Right atrium auricular region (tissue), 2 donors: Measurements from ENCODE around the gene TRIM62. TPM values are rescaled to one million over a fixed set of nuclear protein-coding genes. Genes with fewer than 3 reads are reported as not detected.
A peak's percentile ranks its signal among the peaks of the same experiment; 100 is the strongest.

Source experiments
- DNase-seq: peaks from one replicate; pipeline ENCODE4 v3.0.0-alpha.2; 2019; ENCODE audit warnings: low spot score
- H3K27ac ChIP-seq, 2 donors: fragments of 200-600 bp; sonication (generic); 1 replicate in 1 of 2; 2 replicates in 1 of 2; pipeline ENCODE4 v1.5.1; 2016 to 2019
- H3K27me3 ChIP-seq, 2 donors: fragments of 200-600 bp; sonication (generic); one replicate each; pipeline versions ENCODE4 v1.5.1 to v1.6.0; 2017 to 2019
- H3K36me3 ChIP-seq: fragments of 200-600 bp; sonication (generic); one replicate; pipeline ENCODE4 v1.5.1; 2016
- H3K4me1 ChIP-seq, 2 donors: fragments of 200-600 bp; sonication (generic); one replicate each; pipeline versions ENCODE4 v1.5.1 to v1.6.0; 2017 to 2019
- H3K4me3 ChIP-seq, 2 donors: fragments of 200-600 bp; sonication (generic); 1 replicate in 1 of 2; 2 replicates in 1 of 2; pipeline ENCODE4 v1.5.1; 2017 to 2019; ENCODE audit warnings: mild to moderate bottlenecking in 1 of 2, moderate library complexity in 1 of 2
- H3K9me3 ChIP-seq, 2 donors: fragments of 200-600 bp; sonication (generic); one replicate each; pipeline ENCODE4 v1.5.1; 2019
- total RNA-seq, 2 donors: library from RNA; depleted of rRNA; stranded (reverse); fragments of >200 nt; gene quantifications; one replicate each; pipeline ENCODE4 v1.1.0, GENCODE V29; 2016
- TF ChIP-seq, protein P1 (sequence below), 2 donors: fragments of 200-600 bp; sonication (generic); IDR thresholded peaks; one replicate each; pipeline ENCODE4 v1.5.1; 2019; ENCODE audit warnings: antibody characterized with exemption in 2 of 2

The TRIM62 gene
- total RNA-seq, 2 donors from 2014 or later, result 2.4 to 6.8 TPM

DNA sequence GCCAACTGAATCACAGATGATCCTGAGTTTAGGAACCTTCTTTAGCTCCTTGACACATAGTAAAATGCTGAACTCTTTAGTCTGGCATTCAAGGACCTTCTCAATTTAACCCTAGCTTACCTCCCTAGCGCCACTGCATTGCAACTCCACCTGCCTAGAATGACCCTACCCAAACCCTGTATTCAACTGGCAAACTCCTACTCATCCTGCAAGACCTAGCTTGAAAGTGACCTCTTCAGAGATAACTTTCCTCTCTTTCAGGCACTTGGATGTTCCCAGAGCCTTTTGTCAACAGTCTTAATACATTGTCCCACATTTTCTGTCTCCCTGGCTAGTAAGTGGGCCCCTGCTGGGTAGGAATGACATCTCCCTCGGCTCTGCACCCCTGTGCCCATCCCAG lies 19.7 kb downstream of the TRIM62 start:
- Histone ChIP-seq H3K9me3 (no peaks in the 10 kb centered on the region), H3K4me1 (peaks cover 0 to 13% of the 10 kb centered on the region in 2 donors), H3K27ac (no peak overlapping the region), H3K27me3 (no peaks in the 10 kb centered on the region), H3K4me3 (no peak overlapping the region), H3K36me3 (peaks cover 11% of the 10 kb centered on the region)
- TF ChIP-seq, protein P1, sequence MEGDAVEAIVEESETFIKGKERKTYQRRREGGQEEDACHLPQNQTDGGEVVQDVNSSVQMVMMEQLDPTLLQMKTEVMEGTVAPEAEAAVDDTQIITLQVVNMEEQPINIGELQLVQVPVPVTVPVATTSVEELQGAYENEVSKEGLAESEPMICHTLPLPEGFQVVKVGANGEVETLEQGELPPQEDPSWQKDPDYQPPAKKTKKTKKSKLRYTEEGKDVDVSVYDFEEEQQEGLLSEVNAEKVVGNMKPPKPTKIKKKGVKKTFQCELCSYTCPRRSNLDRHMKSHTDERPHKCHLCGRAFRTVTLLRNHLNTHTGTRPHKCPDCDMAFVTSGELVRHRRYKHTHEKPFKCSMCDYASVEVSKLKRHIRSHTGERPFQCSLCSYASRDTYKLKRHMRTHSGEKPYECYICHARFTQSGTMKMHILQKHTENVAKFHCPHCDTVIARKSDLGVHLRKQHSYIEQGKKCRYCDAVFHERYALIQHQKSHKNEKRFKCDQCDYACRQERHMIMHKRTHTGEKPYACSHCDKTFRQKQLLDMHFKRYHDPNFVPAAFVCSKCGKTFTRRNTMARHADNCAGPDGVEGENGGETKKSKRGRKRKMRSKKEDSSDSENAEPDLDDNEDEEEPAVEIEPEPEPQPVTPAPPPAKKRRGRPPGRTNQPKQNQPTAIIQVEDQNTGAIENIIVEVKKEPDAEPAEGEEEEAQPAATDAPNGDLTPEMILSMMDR (IDR thresholded peaks at IDR 0.05), result no peak
- DNase-seq, result no peak

DNA sequence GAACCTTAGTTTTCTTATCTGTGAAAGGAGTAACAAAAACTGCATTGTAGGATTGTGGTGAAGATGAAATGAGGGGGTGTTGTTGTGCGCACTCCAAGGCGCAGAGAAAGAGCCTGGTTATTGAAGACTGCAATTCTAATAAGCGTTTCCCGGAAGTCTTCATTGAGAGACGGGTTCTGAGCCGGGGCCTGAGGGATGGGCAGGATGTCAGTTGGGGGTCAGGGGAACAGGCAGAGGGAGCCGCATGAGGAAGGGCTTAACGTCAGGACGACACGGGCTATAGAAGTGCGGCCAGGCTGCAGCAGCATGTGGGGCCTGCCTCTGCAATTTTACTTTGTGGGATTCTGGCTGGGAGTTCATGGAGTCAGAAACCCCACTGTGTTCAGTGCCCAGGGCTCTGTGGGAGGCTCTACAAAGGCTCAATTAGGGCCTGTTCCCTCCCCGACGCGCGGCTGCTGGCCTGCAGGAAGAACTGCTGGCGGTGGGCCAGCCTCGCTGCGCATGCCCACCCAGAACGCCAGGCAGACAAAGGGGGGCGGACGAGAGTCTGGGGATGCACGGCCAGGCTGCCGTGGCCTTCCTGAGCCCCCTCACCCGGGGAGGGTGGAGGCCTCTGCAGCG lies 20.7 kb downstream of the TRIM62 start:
- H3K4me1 ChIP-seq, result peaks cover 0 to 20% of the 10 kb centered on the region in 2 donors
- peaks cover 11% of the 10 kb centered on the region for H3K36me3 ChIP-seq
- H3K4me3 ChIP-seq, result no peak overlapping the region
- peak overlapping the region in 1 of 2 donors; percentile 22 for H3K27ac ChIP-seq
- TF ChIP-seq, protein P1 (IDR thresholded peaks at IDR 0.05), result no peak
- no peaks in the 10 kb centered on the region for H3K27me3 ChIP-seq
- no peak for DNase-seq
- H3K9me3 ChIP-seq, result no peaks in the 10 kb centered on the region

DNA sequence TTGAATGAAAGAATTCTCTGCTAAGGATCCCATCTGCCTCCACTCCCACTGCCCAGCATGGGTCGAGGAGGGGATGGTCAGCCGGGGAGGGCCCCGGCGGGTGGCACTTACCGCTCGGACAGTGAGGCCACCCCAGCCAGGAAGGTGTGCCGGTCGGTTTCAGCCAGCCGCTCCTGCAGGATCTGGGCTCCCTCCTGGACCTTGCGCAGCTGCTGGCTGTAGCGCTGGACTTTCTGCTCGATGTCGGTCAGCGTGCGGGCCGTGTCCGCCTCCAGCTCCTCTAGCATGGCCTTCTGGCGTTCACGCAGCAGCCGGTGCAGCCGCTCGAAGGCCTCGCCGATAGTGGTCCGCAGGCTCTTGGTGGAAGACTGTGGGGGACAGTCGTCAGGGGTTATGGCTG lies 22.3 kb downstream of the TRIM62 start:
- no peak for DNase-seq

DNA sequence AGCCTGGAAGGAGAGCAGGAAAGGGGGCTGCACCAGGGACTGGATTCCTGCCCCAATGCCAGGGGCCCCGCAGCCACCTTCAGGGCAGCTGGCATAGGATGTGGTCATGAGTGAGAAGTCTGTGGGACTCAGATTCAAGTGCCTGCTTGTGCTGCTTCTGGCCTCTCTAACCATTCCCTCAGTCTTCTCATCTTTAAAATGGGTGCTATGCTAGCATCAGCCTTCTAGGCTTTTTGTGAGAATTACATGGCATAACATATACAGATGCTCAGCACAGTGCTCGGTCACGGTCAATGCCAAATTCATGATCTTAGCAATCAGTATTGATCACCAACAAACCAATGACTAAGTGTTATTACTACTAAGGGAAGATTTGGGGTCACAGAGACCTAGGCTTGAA lies 23.5 kb downstream of the TRIM62 start:
- Histone ChIP-seq H3K27me3 (no peaks in the 10 kb centered on the region), H3K4me3 (no peak overlapping the region), H3K27ac (no peak overlapping the region), H3K9me3 (no peaks in the 10 kb centered on the region), H3K4me1 (peaks cover 0 to 38% of the 10 kb centered on the region in 2 donors), H3K36me3 (peaks cover 11% of the 10 kb centered on the region)
- TF ChIP-seq, protein P1 (IDR thresholded peaks at IDR 0.05), result no peak
- DNase-seq, result no peak

More for the DNA sequence above, 22.3 kb downstream of the TRIM62 start:
- H3K9me3 ChIP-seq, result no peaks in the 10 kb centered on the region
- TF ChIP-seq, protein P1 (IDR thresholded peaks at IDR 0.05), result no peak
- peaks cover 0 to 30% of the 10 kb centered on the region in 2 donors for H3K4me1 ChIP-seq
- H3K27me3 ChIP-seq, result no peaks in the 10 kb centered on the region
- H3K27ac ChIP-seq, result no peak overlapping the region
- no peak overlapping the region for H3K4me3 ChIP-seq
- peaks cover 11% of the 10 kb centered on the region for H3K36me3 ChIP-seq

DNA sequence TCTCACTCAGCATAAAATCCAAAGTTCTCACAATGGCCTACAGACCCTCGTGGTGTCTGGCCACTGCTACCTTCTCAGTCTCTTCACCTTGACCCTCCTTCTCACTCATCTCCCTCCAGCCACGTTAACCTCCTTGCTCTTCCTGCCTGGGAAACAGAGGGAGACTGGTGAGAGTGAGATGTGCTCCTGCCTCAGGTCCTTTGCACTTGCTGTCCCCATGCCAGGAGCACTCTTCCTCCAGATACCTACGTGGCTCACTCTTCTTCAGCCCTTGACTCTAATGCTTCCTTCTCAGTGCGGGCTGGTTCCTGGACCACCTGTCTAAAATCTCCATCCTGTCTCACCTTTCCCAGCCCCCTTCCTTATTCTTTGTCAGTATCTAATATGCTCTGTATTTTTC lies 24.7 kb downstream of the TRIM62 start:
- no peak overlapping the region for H3K27ac ChIP-seq
- H3K27me3 ChIP-seq, result no peaks in the 10 kb centered on the region
- H3K4me1 ChIP-seq, result peaks cover 0 to 50% of the 10 kb centered on the region in 2 donors
- TF ChIP-seq, protein P1 (IDR thresholded peaks at IDR 0.05), result no peak
- DNase-seq, result no peak
- no peaks in the 10 kb centered on the region for H3K9me3 ChIP-seq
- H3K36me3 ChIP-seq, result peaks cover 11% of the 10 kb centered on the region
- H3K4me3 ChIP-seq, result no peak overlapping the region
